ENCODE measurements around the gene FBXO48. TPM values are rescaled to one million over a fixed set of nuclear protein-coding genes. Genes with fewer than 3 reads are reported as not detected.

The FBXO48 gene
- total RNA-seq, 3 donors from 2014 or later: 0.98 to 1.6 (median 1.1) TPM

GRCh38 chr2:68512326-68512725 lies 45.2 kb upstream of the FBXO48 start:
- no peaks in the 10 kb centered on the region for H3K27me3 ChIP-seq
- no peak for TF ChIP-seq POLR2AphosphoS5 (IDR thresholded peaks at IDR 0.05)
- TF ChIP-seq CTCF (IDR thresholded peaks at IDR 0.05): no peak
- no peak for TF ChIP-seq POLR2A (IDR thresholded peaks at IDR 0.05)

GRCh38 chr2:68506170-68506569 lies 39.1 kb upstream of the FBXO48 start:
- H3K27ac ChIP-seq: no peak overlapping the region
- no peak overlapping the region for H3K4me3 ChIP-seq
- no peaks in the 10 kb centered on the region for H3K9me3 ChIP-seq
- no peak for TF ChIP-seq POLR2AphosphoS5 (IDR thresholded peaks at IDR 0.05)
- TF ChIP-seq CTCF (IDR thresholded peaks at IDR 0.05): no peak
- no peak for TF ChIP-seq POLR2A (IDR thresholded peaks at IDR 0.05)
- no peaks in the 10 kb centered on the region for H3K4me1 ChIP-seq
- intact Hi-C loops (cut with DNase I; ENCODE audit: low total_unique reads): no loop called here
- no peaks in the 10 kb centered on the region for H3K27me3 ChIP-seq
- no peak for DNase-seq (ENCODE audit: low spot score in 2 of 2)
- H3K36me3 ChIP-seq: no peaks in the 10 kb centered on the region

More at GRCh38 chr2:68512326-68512725, 45.2 kb upstream of the FBXO48 start:
- Histone ChIP-seq H3K4me3 (no peak overlapping the region), H3K4me1 (no peaks in the 10 kb centered on the region), H3K36me3 (no peaks in the 10 kb centered on the region), H3K9me3 (no peaks in the 10 kb centered on the region), H3K27ac (no peak overlapping the region)
- intact Hi-C loops (cut with DNase I; ENCODE audit: low total_unique reads): no loop called here
- DNase-seq (ENCODE audit: low spot score in 2 of 2): no peak

GRCh38 chr2:68505603-68506159 lies 38.6 kb upstream of the FBXO48 start:
- H3K36me3 ChIP-seq: no peaks in the 10 kb centered on the region
- H3K4me3 ChIP-seq: no peak overlapping the region
- intact Hi-C loops (cut with DNase I; ENCODE audit: low total_unique reads): no loop called here
- no peak for DNase-seq (ENCODE audit: low spot score in 2 of 2)
- H3K27me3 ChIP-seq: no peaks in the 10 kb centered on the region
- H3K4me1 ChIP-seq: no peaks in the 10 kb centered on the region
- H3K27ac ChIP-seq: no peak overlapping the region
- TF ChIP-seq POLR2AphosphoS5 (IDR thresholded peaks at IDR 0.05) (no peak), CTCF (IDR thresholded peaks at IDR 0.05) (no peak), POLR2A (IDR thresholded peaks at IDR 0.05) (no peak)
- no peaks in the 10 kb centered on the region for H3K9me3 ChIP-seq

GRCh38 chr2:68501768-68502167 lies 34.7 kb upstream of the FBXO48 start:
- intact Hi-C loops (cut with DNase I; ENCODE audit: low total_unique reads): no loop called here

GRCh38 chr2:68500649-68501048 lies 33.6 kb upstream of the FBXO48 start:
- Histone ChIP-seq H3K4me1 (no peaks in the 10 kb centered on the region), H3K4me3 (no peak overlapping the region), H3K36me3 (no peaks in the 10 kb centered on the region), H3K27ac (no peak overlapping the region), H3K9me3 (peaks cover 0 to 8% of the 10 kb centered on the region in 2 donors), H3K27me3 (no peaks in the 10 kb centered on the region)
- no peak for DNase-seq (ENCODE audit: low spot score in 2 of 2)
- intact Hi-C loops (cut with DNase I; ENCODE audit: low total_unique reads): no loop called here
- TF ChIP-seq POLR2AphosphoS5 (IDR thresholded peaks at IDR 0.05): no peak
- no peak for TF ChIP-seq CTCF (IDR thresholded peaks at IDR 0.05)
- TF ChIP-seq POLR2A (IDR thresholded peaks at IDR 0.05): no peak

More at GRCh38 chr2:68501768-68502167, 34.7 kb upstream of the FBXO48 start:
- DNase-seq (ENCODE audit: low spot score in 2 of 2): no peak
- no peaks in the 10 kb centered on the region for H3K9me3 ChIP-seq
- TF ChIP-seq CTCF (IDR thresholded peaks at IDR 0.05): no peak
- TF ChIP-seq POLR2AphosphoS5 (IDR thresholded peaks at IDR 0.05): no peak
- TF ChIP-seq POLR2A (IDR thresholded peaks at IDR 0.05): no peak
- no peaks in the 10 kb centered on the region for H3K4me1 ChIP-seq
- no peak overlapping the region for H3K27ac ChIP-seq
- no peaks in the 10 kb centered on the region for H3K36me3 ChIP-seq
- H3K4me3 ChIP-seq: no peak overlapping the region
- no peaks in the 10 kb centered on the region for H3K27me3 ChIP-seq
